Rectal smooth muscle tissue (tissue), 1 donor: ENCODE data around the gene MIS18A.
"Not testable (repeated sequence)": the region's sequence is repeated elsewhere in the genome, so short reads cannot be mapped to it uniquely, and the experiment has no call there.

Experiments
- H3K27ac ChIP-seq: one replicate; pipeline ENCODE4 v1.7.0; 2013; ENCODE audit warnings: low read depth, low read length, inconsistent platforms
- H3K27me3 ChIP-seq: one replicate; pipeline ENCODE4 v1.7.0; 2013; ENCODE audit warnings: low read length; ENCODE audit not compliant: control insufficient read depth, insufficient read depth
- H3K36me3 ChIP-seq: one replicate; pipeline ENCODE4 v1.7.0; 2013; ENCODE audit warnings: low read length; ENCODE audit not compliant: control insufficient read depth, insufficient read depth
- H3K4me1 ChIP-seq: one replicate; pipeline ENCODE4 v1.7.0; 2013; ENCODE audit warnings: low read length; ENCODE audit not compliant: control insufficient read depth, insufficient read depth
- H3K4me3 ChIP-seq: one replicate; pipeline ENCODE4 v1.7.0; 2013; ENCODE audit warnings: low read length
- H3K9ac ChIP-seq: one replicate; pipeline ENCODE4 v1.7.0; 2013; ENCODE audit warnings: low read length

MIS18A gene

DNA sequence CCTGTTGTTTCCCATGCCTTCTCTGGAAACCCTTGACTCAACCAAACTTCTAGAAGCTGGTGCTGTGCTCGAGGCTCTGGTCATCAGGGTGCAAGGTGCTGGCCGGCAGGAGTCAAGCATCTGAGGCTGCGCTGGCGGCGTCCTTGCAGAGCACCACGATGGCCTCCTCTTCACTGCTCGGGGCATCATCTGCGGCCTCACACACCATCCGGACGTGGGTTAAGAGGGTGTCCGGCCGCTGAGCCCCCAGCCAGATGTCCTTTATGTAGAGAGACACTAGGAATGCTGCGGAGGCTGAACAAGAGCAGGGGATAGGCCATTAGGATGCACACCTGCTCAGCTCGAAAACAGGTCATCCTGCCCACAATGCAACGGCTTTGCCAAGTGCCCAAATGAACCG lies 36.0 kb upstream of the MIS18A start:
- no peak overlapping the region for H3K4me3 ChIP-seq
- H3K27me3 ChIP-seq, result no peaks in the 10 kb centered on the region
- H3K36me3 ChIP-seq, result peaks cover 12% of the 10 kb centered on the region
- H3K27ac ChIP-seq, result no peak overlapping the region
- no peak overlapping the region for H3K9ac ChIP-seq
- H3K4me1 ChIP-seq, result no peaks in the 10 kb centered on the region

DNA sequence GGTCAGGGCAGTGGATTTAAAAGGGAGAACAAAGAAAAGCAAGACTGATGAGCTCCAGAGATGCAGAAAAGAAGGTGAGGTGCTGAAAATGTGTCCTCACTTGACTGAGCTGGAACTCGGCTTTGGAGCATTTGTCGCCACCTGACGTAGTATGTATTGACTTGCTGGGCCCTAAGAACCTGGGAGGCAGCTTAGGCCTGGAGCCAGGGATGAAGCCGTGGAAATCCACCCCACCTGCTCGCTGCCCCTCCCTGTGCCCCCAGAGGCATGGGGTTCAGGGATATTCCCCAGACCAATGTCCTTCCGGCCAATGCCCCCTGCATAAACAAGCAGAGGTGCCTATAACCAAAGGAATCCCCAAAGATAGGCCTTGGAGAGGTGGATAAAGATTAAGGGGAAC lies 34.1 kb upstream of the MIS18A start:
- no peak overlapping the region for H3K4me3 ChIP-seq
- H3K36me3 ChIP-seq, result peaks cover 12% of the 10 kb centered on the region
- H3K27ac ChIP-seq, result no peak overlapping the region
- H3K4me1 ChIP-seq, result no peaks in the 10 kb centered on the region
- H3K9ac ChIP-seq, result no peak overlapping the region
- no peaks in the 10 kb centered on the region for H3K27me3 ChIP-seq

DNA sequence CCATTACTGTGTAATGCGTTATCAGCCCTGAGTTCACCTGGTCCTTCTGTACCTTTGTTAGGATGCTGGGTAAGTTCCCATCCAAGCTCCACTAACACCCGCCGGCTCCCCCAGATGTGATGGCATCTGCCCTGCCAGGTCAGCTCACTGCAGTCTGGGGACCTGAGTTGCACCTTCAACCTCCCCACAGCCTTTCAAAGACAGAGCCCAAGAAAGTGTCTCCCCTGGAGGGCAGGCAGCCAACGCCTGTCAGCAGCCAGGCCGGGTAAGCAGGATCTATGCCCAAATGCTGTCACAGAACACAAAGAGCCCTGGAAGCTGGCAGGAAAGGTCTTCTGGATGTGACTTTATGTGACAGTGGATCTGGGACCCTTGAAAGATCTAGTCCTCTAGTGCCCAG lies 33.5 kb upstream of the MIS18A start:
- Histone ChIP-seq H3K27ac (no peak overlapping the region), H3K27me3 (no peaks in the 10 kb centered on the region), H3K9ac (no peak overlapping the region), H3K36me3 (peaks cover 11% of the 10 kb centered on the region), H3K4me3 (no peak overlapping the region), H3K4me1 (no peaks in the 10 kb centered on the region)

DNA sequence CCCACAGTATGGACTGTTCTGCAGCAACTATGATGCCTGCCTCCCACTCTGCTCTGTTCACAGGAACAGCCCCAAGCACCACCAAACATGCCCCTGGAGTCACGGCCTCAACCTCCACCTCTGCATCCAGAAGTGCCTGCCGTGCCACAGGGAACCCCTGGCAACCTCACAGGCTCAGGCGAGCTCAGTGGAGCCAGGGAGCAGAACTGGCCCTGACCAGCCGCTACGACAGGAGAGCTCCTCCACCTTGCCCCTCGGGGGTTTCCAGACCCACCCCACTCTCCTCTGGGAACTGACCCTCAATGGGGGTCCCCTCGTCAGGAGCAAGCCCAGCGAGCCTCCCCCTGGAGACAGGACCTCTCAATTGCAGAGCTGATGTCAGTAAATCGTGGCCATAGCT lies 32.8 kb upstream of the MIS18A start:
- no peak overlapping the region for H3K9ac ChIP-seq
- no peaks in the 10 kb centered on the region for H3K4me1 ChIP-seq
- no peak overlapping the region for H3K27ac ChIP-seq
- no peaks in the 10 kb centered on the region for H3K27me3 ChIP-seq
- peaks cover 7% of the 10 kb centered on the region for H3K36me3 ChIP-seq
- no peak overlapping the region for H3K4me3 ChIP-seq

DNA sequence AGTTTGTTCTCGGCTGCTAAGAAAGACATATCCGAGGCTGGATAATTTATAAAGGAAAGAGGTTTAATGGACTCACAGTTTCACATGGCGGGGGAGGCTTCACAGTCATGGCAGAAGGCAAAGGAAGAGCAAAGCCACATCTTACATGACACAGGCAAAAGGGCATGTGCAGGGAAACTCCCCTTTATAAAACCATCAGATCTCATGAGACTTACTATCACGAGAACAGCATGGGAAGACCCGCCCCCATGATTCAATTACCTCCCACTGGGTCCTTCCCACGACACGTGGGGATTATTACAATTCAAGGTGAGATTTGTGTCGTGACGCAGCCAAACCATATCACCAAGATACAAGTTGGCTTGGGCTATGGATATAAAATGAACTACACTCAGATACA lies 32.1 kb upstream of the MIS18A start:
- H3K27ac ChIP-seq, H3K4me1 ChIP-seq, H3K9ac ChIP-seq, H3K27me3 ChIP-seq, H3K4me3 ChIP-seq, H3K36me3 ChIP-seq: not testable (repeated sequence)

DNA sequence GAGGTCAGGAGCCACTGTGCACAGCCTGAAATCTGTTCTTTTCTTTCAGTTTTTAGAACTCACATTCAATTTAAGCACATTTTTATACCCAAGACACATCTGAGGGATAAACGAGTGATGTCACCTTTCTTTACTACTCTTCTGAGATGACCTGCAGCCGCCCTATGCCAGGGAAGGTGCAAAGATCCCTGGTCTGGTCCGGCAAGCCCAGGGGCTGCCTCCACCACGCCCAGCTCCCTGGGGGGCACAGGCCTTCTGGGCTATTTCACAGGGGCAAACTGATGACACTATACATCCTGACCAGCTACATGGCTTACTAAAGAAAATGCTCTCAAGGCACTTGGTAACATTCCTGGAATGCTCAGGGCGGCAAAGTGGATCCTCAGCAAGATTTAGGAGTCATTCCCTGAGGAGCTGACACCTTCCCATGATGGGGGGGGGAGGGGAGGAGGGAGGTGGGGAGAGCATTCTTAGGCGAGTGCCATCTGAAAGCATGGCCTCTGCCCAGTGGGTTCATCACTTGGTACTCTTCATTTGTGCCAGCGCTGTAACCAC lies 31.1 kb upstream of the MIS18A start:
- Histone ChIP-seq H3K36me3 (no peaks in the 10 kb centered on the region), H3K4me1 (no peaks in the 10 kb centered on the region), H3K27ac (no peak overlapping the region), H3K9ac (no peak overlapping the region), H3K27me3 (no peaks in the 10 kb centered on the region), H3K4me3 (no peak overlapping the region)

DNA sequence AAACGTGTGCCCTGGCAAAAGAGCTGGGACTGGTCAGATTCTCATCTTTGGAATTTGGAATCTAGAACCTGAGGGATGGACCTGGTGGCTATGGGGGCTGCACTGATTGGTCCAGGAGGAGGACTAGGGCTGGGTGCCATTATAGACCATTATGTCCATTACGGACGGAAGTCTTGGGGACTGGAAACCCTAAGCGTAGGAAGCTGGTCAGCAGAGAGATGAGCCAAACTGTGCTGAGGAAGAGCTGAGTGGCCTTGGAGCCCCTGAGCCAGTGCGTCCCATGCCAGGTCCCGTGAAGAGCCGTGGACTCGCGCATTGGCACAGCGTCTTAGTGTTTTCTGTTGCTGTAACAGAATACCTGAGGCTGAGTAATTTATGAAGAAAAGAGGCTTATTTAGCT lies 29.8 kb upstream of the MIS18A start:
- no peaks in the 10 kb centered on the region for H3K27me3 ChIP-seq
- no peaks in the 10 kb centered on the region for H3K36me3 ChIP-seq
- H3K27ac ChIP-seq, result no peak overlapping the region

DNA sequence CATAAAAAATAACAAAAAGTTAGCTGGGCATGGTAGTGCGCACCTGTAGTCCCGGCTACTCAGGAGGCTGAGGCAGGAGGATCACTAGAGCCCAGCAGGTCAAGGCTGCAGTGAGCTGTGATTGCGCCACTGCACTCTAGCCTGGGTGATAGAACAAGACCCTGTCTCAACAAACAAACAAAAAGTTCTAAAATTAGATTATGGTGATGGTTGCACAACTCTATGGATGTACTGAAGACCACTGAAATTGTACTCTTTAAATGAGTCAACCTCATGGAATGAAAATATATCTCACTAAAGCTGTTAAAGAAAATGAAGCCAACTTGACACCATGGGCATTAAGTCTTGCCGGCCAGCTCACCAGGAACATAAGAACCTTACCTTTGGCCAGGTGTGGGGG lies 28.9 kb upstream of the MIS18A start:
- no peaks in the 10 kb centered on the region for H3K36me3 ChIP-seq
- no peaks in the 10 kb centered on the region for H3K4me1 ChIP-seq
- H3K27me3 ChIP-seq, result no peaks in the 10 kb centered on the region
- no peak overlapping the region for H3K27ac ChIP-seq
- H3K9ac ChIP-seq, result no peak overlapping the region
- no peak overlapping the region for H3K4me3 ChIP-seq

More for the DNA sequence above, 29.8 kb upstream of the MIS18A start:
- no peak overlapping the region for H3K9ac ChIP-seq
- no peaks in the 10 kb centered on the region for H3K4me1 ChIP-seq
- H3K4me3 ChIP-seq, result no peak overlapping the region

DNA sequence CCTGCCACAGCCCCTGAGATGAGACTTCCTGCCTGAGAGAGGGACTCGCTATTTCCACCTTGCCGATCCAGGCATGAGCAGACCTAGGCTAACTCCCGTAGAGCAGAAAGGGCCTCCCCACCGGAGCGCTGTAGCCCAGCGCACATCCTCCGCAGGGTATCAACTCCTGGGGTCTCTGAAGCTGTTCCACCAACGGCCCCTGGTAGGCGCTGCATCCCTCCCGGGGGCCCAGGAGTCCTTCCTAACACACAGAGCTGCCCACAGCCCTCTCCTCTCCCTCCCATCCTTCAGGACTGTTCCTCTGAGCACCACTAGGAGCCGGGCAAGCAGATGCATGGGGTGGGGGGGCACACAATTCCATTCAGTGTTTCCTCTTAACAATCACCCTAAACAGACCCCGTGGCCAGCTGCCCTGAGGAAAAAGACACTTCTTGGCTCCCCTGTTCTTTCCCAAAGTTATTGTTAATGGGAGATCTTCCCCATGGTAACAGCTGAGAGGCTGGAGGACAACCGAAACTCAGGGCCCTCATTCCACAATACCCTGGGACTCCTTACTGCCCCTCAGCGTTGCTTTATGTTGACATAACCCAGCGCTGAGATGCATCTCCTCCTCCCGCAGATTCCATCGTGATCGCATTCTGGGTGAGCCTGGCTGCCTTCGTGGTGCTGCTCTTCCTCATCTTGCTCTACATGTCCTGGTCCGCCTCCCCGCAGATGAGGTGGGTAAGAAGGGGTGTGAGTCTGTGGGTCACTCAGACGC lies 27.4 kb upstream of the MIS18A start:
- no peaks in the 10 kb centered on the region for H3K4me1 ChIP-seq
- peak overlapping the region; percentile 14 for H3K27ac ChIP-seq
- no peak overlapping the region for H3K9ac ChIP-seq
- no peaks in the 10 kb centered on the region for H3K36me3 ChIP-seq
- H3K4me3 ChIP-seq, result no peak overlapping the region
- no peaks in the 10 kb centered on the region for H3K27me3 ChIP-seq

DNA sequence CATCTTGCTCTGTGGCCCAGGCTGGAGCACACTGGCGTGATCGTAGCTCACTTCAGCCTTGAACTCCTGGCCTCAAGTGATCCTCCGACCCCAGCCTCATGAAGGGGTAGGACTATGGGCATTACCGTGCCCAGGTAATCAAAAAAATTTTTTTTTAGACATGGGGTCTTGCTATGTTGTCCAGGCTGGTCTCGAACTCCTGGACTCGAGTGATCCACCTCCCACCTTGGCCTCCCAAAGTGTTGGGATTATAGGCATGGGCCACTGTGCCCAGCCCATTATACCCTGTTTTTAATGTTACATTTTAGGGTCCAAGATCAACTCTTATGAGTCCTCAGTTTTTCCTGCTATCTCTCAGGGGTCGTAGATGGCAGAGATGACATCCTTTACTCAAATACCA lies 26.1 kb upstream of the MIS18A start:
- no peak overlapping the region for H3K4me3 ChIP-seq
- no peak overlapping the region for H3K9ac ChIP-seq
- no peak overlapping the region for H3K27ac ChIP-seq
- H3K27me3 ChIP-seq, result no peaks in the 10 kb centered on the region
- no peaks in the 10 kb centered on the region for H3K36me3 ChIP-seq
- H3K4me1 ChIP-seq, result no peaks in the 10 kb centered on the region

DNA sequence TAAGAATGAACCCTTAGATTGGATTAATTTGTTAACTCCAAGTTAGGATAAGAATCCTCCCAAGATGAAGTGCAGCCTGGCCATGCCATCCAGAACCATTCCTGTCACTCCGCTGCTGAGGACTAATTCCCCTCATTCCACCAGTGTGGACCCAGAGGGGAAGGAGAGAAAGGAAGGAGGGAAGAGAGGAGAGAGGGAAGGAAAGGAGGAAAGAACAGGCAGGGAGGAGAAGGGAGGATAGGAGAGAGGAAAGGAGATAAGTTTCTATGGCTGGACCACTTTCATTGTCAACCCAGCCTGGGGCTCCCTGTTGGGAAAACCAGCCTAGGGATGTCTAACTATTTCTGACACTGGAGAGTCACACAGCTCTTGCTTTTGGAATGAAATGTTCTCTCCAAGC lies 24.5 kb upstream of the MIS18A start:
- no peak overlapping the region for H3K27ac ChIP-seq
- no peaks in the 10 kb centered on the region for H3K4me1 ChIP-seq
- no peak overlapping the region for H3K4me3 ChIP-seq
- no peak overlapping the region for H3K9ac ChIP-seq
- H3K36me3 ChIP-seq, result no peaks in the 10 kb centered on the region
- H3K27me3 ChIP-seq, result no peaks in the 10 kb centered on the region

DNA sequence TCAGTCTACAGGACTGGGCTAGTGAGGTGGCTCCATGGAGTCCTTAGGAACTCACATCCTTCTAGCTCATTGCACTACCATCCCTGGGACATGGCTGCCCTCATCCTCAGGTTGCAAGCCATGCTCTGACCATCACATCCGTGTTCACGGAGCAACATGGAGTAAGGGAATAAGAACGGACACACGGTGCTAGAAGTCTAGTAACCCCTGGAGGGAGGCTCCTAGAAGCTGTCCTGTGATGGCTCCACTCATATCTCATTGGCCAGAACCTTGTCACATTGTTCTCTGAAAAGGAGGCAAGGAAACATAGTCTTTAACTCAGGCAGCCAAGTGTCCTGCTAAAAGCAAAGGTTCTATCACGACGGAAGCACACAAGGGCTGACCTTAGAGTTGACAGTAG lies 23.7 kb upstream of the MIS18A start:
- H3K36me3 ChIP-seq, result no peaks in the 10 kb centered on the region
- no peak overlapping the region for H3K9ac ChIP-seq
- no peak overlapping the region for H3K27ac ChIP-seq
- H3K4me1 ChIP-seq, result no peaks in the 10 kb centered on the region
- no peak overlapping the region for H3K4me3 ChIP-seq
- no peaks in the 10 kb centered on the region for H3K27me3 ChIP-seq

DNA sequence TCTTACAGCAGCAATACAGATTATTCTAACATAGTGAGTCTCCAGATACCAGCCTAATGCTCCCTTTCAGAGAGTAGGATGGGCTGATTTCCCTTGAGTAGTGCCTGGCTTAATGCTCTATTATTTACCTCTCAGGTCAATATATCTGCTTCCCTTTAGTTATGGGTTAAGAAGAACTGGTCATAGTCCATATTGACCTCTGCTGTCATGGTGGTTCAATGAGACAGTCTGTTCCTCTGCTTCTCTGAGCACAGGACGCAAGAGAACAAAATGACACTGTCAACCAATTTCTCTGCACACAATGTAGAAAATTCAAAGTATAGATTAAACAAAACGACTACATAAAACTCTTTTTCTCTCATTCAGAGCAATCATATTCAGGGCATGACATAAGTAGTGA lies 22.7 kb upstream of the MIS18A start:
- Histone ChIP-seq H3K4me1 (no peaks in the 10 kb centered on the region), H3K27me3 (no peaks in the 10 kb centered on the region), H3K36me3 (no peaks in the 10 kb centered on the region)

More for the DNA sequence above, 22.7 kb upstream of the MIS18A start:
- Histone ChIP-seq H3K27ac (no peak overlapping the region), H3K4me3 (no peak overlapping the region), H3K9ac (no peak overlapping the region)
